AG20443 (cell line): ENCODE measurements around the gene OR11A1.
"Not testable (repeated sequence)": the region's sequence is repeated elsewhere in the genome, so short reads cannot be mapped to it uniquely, and the experiment has no call there.

Experiments used
- DNase-seq: peaks from one replicate; pipeline ENCODE4 v3.0.0; 2012; ENCODE audit warnings: low spot score, mixed read lengths

Gene OR11A1

DNA sequence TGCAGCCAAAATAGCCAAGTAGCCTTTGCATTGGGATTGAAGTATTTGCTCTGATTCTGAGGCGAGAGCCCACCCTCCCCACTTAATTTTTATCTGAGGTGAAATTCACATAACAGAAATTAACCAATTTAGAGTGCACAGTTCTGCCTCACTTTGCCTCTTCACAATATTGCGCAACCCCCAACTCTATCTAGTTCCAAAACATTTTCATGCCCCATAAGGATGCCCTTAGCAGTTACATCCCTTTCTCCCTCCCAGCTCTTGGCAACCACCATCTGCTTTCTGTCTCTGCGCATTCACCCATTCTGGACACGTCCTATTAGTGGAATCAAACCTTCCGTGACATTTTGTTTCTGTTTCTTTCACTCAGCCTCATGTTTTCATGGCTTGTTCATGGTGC is 21.9 kb upstream of the OR11A1 start:
- DNase-seq, result no peak

DNA sequence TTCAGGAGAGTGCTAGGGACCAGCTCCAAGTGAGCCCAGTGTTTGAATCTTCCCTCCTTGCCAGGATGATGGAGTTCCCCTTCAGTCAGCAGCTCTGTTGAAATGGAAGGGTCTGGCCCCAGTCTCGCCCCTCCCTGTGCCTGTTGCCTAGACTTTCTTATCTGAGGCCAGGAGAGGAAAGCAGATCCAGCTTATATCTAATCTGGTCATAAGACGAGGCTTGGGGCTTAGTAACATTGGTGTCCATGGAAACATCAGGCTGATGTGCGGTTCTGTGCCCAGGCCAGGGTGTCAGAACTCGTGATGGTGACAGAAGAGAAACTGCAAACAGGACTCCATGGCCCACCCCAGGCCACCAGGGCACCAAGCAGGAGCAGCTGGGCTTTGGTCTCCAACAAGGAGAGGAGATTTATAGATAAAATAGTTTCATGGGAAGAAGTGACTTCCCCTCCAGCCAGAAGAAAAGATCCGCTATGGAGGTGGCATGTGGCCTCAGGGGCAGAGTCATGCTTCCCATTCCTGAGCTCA is 21.1 kb upstream of the OR11A1 start:
- no peak for DNase-seq

DNA sequence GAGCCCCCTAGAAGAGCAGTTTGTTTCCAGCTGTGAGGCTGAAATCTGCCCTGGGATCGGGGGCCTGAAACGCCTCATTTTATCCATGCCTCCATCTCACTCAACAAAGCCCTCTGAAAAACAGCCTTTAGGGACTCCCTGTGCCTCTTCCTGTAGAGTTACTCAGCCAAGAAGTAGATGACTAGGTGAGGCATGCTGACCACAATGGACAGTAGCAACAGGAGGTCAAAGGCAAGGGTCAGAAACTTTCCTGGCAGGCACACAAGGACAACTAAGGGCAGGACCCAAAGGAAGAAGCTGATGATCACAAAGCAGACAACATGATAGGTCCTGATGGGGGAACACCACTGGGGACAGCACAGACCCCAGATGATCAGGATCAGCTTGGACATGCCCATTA is 18.1 kb upstream of the OR11A1 start:
- no peak for DNase-seq

DNA sequence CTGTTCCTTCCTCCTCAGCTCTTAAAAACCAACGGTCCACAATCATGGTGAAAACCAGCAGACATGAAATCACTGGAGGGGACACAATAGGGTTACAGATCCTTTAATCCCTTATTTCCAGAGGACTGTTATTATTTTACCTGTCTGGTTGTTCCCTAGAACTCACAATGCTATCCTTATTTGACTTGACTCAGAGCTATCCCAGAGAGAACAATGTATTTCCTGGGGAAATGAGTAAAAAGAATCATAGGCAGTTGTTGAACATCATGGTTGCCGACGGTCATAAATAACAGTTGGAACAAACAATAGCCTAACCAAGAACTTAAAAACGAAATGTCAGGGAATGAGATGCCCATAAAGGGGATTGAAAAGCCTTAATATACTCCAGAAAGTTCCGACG is 9.4 kb upstream of the OR11A1 start:
- DNase-seq, result no peak

DNA sequence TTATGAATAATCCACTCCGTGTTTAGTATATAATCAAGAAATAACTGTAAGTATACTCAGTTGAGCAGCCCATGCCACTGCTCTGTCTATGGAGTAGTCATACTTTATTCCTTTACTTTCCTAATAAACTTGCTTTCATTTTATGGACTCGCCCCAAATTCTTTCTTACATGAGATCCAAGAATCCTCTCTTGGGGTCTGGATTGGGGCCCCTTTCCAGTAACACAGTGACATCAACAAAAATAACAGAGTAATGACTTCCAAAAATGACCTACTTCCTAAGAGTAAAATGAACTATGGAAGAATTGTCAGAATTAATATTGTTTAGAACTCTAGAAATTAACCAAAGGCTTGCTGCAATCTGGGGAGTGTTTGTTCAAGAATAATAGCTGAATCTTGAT is 8.9 kb upstream of the OR11A1 start:
- DNase-seq, result no peak

DNA sequence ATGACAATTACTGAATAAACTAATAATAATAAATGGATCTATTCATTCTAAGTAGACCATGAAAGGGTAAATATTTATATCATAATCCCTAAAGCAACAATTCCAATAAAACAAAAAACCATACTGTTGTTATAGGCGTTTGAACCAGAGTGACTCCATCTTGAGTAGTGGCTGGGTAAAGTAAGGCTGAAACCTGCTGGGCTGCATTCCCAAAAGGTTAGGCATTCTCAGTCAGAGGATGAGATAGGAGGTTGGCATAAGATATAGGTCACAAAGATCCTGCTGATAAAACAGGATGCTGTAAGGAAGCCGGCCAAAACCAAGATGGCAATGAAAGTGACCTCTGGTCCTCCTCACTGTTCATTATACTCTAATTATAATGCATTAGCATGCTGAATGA is 8.4 kb upstream of the OR11A1 start:
- no peak for DNase-seq

DNA sequence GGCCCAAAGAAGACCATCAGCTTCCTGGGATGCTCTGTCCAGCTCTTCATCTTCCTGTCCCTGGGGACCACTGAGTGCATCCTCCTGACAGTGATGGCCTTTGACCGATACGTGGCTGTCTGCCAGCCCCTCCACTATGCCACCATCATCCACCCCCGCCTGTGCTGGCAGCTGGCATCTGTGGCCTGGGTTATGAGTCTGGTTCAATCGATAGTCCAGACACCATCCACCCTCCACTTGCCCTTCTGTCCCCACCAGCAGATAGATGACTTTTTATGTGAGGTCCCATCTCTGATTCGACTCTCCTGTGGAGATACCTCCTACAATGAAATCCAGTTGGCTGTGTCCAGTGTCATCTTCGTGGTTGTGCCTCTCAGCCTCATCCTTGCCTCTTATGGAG is 5.2 kb upstream of the OR11A1 start:
- no peak for DNase-seq

DNA sequence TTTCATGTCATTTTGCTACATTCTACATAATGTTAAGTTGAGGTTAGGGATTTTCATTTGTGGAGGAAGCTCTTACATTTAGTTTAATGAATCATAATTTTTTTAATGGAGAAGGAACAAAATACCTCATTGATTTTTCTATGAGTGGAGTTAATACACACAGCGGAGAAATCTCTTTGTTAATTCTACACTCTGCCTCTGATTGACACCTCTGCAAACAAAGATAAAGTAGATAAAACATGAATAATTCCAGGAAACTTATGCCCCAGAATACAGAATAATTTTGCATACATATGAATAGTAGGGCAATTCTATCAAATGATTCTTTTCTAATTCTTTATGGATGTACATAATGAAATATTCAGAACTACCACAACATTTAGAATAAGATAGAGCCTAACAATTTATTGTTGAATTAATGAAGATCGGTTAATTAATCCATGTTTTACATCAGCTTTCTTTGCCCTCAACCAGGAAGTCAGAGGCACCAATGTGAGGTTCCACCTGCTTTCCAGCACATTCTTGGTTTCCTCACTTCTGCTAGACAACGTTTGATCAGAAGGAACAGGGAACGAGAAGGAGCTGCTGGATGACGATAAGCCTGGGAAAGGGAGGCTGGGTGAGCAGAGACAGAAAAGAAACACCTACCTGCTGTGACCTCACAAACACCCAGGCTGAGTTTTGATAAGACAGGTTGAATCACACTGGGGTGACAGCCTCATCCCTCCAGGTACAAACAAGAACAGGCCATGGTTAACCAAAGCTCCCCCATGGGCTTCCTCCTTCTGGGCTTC is 4.3 kb upstream of the OR11A1 start:
- DNase-seq, result no peak

DNA sequence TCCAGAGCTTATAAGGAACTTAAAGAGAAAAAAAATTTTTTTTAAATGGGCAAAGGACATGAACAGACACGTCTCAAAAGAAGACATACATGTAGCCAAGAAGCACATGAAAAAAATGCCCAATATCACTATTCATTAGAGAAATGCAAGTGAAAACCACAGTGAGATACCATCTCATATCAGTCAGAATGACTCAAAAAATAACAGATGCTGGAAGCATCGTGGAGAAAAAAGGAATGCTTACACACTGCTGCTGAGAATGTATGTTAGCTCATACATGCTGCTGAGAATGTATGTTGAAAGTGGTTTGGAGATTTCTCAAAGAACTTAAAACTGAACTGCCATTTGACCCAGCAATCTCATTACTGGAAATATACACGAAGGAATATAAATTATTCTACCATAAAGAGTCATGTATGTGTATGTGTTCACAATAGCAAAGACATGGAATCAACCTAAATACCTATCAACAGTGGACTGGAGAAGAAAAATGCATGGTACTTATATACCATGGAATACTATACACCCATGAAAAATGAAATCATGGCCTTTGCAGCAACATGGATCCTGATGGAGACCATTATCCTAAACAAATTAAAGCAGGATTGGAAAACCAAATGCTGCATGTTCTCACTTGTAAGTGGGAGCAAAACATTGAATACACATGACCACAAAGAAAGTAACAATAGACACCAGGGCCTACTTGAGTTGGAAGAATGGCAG is 5.2 kb downstream of the OR11A1 start:
- DNase-seq, result no peak

DNA sequence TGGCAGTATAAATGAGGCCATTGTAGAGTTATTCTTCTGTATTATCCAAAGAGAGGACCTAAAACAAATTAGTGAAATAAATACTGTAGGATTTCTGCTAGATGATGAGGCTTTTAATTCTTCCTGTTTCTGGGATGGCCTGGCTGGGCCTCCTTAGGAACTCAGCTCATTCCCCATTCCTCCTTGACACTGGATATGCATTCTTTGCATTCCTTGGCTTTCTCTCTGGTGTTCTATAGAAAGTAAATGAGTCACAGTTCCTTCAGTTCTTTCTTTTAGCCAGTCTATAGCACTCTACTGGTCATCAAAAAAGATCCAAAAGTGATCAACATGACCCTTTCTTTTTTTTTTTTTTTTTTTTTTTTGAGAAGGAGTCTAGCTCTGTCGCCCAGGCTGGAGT is 9.2 kb downstream of the OR11A1 start:
- DNase-seq, result no peak

DNA sequence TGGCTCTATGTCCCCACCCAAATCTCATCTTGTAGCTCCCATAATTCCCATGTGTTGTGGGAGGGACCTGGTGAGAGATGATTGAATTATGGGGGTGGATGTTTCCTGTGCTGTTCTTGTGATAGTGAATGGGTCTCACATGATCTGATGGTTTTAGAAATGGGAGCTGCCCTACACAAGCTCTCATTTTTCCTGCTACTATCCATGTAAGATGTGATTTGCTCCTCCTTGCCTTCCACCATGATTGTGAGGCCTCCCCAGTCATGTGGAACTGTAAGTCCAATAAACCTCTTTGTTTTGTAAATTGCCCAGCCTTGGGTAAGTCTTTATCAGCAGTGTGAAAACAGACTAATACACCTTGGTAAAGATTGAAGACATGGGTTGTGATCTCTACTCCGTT is 12.8 kb downstream of the OR11A1 start:
- not testable (repeated sequence) for DNase-seq

DNA sequence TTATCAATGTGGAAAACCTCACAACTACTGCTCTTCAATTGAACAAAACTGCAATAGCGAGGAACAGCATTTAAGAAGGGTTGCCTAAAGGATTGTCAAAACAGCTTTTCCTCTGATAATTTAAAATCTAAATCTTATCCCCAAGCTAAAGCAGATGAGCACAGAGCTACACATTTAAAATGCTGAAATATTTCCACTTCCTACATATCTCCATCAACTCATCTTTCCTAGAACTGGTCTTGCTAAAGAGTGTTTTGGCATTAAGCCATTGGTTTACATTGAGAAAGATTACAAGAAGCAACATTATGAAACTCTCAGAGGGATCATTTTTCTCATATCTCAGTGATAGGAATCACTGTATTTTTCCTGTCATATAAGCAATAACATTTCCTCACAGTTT is 14.2 kb downstream of the OR11A1 start:
- no peak for DNase-seq

DNA sequence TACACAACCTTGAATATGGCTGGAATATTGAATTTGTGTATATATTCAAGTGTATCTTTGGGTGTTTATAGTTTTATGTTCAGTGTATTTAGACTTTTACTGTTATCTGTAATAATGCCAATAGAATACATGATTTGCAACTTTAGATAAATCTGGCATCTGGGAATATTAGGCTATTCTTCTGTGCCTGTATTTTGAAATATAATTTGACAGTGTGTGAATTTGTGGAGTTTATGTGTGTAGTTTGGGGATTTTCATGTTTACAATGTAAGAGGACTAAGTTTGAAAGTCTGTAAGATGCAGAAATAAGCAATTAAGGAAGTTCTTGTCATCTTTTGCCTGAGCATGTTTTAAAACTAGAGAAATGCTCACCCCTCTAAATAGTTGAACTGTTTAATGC is 17.9 kb downstream of the OR11A1 start, which contains the start of gene OR10C1:
Gene OR10C1 (plus strand): TSS at position 301 of the 400 bp plus-strand sequence. CDS start 710 bp downstream, outside the sequence.
- no peak for DNase-seq

DNA sequence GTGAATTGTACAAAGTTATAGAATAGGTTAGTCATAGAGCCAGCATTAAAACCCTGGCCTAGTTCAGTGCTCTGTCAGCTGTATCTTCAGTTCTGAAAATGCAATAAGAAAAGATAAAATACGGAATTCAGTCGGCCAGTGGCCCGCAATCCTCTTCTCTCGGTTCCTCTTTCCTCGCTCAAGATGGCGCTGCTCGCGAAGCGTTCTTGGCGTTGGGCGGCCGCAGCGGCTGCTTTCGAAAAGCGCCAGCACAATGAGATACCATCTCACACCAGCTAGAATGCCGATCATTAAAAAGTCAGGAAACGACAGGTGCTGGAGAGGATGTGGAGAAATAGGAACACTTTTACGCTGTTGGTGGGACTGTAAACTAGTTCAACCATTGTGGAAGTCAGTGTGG is 20.1 kb downstream of the OR11A1 start:
- not testable (repeated sequence) for DNase-seq

DNA sequence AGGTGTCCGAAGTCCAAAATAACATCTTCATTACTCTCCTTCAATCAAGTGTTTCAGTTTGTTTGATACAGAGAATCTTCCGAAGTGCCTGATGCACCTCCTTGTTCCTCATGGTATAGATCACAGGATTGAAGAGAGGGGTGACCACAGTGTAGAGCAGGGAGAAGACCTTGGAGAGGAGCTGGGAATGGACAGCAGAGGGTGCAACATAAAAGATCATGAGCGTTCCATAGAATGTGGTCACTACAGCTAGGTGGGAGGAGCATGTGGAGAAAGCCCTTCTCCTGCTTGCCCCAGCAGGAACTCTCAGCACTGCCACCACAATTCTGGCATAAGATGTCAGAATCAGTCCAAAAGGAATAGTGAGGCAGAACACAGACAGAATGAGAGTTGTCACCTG is 30.2 kb downstream of the OR11A1 start:
- no peak for DNase-seq

DNA sequence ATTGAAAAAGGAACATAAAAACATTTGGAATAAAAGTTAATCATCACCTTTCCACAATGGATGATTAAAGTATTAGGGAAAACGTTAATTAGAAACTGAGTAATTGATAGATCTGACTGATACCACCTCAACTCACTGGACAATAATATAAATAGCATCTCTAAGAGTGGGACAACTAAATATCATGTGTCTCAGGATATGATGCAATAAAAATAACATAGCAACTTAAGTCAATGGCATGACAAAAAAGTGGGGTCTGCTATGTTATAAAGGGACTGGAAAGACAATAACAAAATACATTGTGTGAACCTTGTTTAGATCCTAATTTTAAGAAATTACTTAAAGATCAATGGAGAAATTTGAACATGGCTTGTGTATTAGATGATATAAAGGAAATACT is 31.8 kb downstream of the OR11A1 start:
- DNase-seq, result no peak

DNA sequence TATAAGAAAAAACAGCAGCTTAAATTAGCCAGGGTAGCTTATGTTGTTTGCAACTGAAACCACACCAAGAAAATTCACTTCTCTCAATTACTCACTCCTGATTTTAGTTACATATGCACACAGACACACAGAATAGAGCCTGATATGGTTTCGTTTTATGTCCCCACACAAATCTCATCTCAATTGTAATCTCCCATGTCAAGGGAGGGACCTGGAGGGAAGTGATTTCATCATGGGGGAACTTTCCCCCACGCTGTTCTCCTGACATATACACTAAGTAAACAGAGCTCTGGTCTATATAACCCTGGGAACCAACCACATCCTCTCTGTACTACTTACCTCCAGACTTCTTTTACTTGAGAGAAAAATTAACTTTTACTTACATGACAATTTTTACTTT is 32.3 kb downstream of the OR11A1 start:
- no peak for DNase-seq

DNA sequence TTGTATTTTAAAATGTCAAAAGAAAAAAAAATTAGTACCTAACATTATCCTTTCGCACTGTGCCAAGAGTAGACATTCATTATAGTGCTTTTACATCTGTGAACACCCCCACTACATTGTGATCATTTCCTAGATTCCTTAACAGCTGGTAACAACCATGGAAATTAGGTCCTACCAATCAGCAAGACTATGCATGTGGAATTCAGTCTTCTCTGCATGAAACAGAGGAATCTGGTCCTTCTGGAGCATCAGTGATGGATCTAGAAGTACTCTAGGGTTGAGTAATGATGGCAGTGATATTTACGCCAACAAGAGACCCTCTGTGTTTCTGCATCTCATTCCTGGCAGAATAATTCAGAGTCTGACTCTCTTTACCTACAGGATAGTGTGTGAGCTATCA is 32.7 kb downstream of the OR11A1 start:
- no peak for DNase-seq

DNA sequence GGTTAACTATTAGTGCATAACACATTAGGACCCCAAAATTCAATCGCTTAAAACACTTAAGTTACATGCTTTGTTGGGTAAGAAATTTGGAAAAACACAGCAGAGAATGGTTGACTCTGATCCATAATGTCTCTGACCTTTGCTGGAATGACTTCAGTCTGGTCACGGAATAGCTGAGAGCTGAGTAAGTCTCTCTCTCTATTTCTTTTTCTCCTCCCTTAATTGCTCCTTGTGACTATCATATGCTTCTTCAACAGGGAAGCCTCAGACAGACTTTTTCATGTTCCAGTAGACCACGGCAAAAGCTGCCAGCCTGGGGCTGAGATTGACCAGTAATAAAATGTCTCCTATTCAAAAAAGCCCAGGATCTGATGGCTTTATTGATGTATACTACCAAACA is 37.4 kb downstream of the OR11A1 start:
- DNase-seq, result no peak

DNA sequence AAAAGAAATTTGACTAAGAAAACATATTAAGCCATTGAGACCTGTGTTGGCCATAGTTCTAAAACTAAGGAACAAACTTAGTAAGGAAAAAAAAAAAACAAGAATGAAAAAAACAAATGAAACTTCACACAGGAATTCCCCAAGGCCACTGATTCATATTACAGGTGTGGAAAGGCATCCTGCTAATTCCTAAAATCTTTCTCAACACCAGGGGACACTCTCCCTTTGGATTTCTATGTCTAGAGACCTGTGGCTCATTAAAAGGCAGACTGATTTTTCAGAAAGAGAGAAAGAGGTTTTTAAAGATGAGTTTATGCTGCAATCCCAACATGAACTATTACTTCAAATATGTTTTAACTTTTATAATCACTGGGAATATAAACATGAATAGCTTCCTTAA is 42.3 kb downstream of the OR11A1 start, which contains the start of gene OR12D1:
Gene OR12D1 (plus strand): TSS at position 341 of the 400 bp plus-strand sequence.
- no peak for DNase-seq

DNA sequence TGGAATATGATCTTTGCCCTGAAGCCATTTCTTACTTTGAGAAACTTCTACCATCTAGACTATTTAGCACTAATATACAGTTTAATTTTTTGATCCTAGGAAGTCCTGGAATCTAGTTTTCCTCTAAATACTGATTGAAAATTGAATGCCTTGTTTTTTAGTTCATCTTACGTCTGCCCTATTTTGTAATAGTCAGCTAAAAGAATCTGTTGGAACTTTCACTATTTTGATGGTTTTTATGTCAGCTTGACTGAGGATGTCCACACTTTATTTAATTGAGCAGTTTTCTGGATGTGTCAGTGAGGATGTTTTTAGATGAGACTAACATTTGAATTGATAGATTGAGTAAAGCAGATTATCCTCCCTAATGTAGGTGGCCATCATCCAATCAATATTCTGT is 53.1 kb downstream of the OR11A1 start:
- no peak for DNase-seq

DNA sequence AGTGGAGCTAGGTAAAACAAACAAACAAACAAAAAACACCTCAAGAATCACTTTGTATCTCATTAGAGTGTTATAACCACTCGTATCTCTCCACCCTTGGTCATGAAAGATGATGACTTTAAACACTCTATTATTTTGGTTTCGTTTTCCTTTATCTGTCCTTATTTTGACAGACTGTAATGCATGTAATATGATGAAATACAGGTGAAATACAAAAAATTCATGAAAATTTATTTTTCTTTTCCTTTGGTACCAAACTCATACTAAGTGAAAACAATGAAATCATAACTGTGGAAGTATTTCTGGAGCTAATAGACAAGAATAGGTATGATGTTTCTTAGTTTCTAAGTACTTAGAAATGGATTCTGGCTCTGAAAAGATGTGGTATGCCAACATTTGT is 57.3 kb downstream of the OR11A1 start:
- no peak for DNase-seq

DNA sequence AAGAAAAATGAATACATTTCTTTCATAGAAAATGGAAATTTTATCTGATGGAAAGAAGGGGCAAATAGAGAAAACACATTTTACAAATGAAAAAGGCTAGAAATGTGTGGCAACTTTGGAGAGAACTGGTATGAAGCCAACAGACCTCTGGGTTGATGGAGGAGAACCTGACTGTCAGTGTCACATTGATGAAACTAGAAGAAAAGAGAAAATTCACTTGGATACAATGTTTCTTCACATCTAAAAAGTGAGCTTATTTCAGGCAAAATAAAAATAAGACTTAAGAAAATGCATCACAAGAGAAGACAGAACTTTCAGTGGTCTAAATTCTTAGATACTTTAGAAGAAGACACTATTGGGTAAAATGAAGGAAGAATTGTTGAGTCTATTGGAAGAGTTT is 61.5 kb downstream of the OR11A1 start, which contains the start of gene OR12D2:
Gene OR12D2 (plus strand): TSS at position 301 of the 400 bp plus-strand sequence. CDS start 1,069 bp downstream, outside the sequence.
- no peak for DNase-seq
